Loucy (cell line): ENCODE results near the gene METTL6.

Source experiments
- CTCF ChIP-seq: fragments of 200-600 bp; sonication (generic); conservative IDR thresholded peaks from 2 replicates; pipeline ENCODE4 v1.5.1; 2014; ENCODE audit warnings: mild to moderate bottlenecking, antibody characterized with exemption, low read length
- EZH2phosphoT487 ChIP-seq: fragments of 200-600 bp; IDR thresholded peaks from 2 replicates; pipeline ENCODE4 v1.6.1; 2018; ENCODE audit warnings: antibody characterized with exemption, mild to moderate bottlenecking, moderate library complexity, borderline replicate concordance

- TF ChIP-seq CTCF: no peak
- TF ChIP-seq EZH2phosphoT487: no peak
Measured at GRCh38 chr3:15443826-15444524, 16.6 kb upstream of the METTL6 start.
